Epithelial cell of proximal tubule (primary cell): ENCODE measurements around the gene TNFSF4. TPM values are rescaled to one million over a fixed set of nuclear protein-coding genes. Genes with fewer than 3 reads are reported as not detected.

Experiments used
- DNase-seq: peaks from one replicate; pipeline ENCODE4 v3.0.0-alpha.2; 2011; ENCODE audit warnings: low read depth
- H3K4me3 ChIP-seq: 2 replicates; pipeline ENCODE4 v1.5.1; 2011; ENCODE audit warnings: low read depth, mild to moderate bottlenecking, low read length
- total RNA-seq: library from RNA; depleted of rRNA; stranded (reverse); fragments of >200 nt; gene quantifications from 2 replicates; pipeline ENCODE4 v1.2.3, GENCODE V29; 2015
- TF ChIP-seq, protein P1 (sequence below): conservative IDR thresholded peaks from 2 replicates; pipeline ENCODE4 v1.5.1; 2012; ENCODE audit warnings: low read depth, mild to moderate bottlenecking, low read length

The TNFSF4 gene, protein sequence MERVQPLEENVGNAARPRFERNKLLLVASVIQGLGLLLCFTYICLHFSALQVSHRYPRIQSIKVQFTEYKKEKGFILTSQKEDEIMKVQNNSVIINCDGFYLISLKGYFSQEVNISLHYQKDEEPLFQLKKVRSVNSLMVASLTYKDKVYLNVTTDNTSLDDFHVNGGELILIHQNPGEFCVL
- total RNA-seq, result 0.29 and 0.35 TPM in 2 replicates

DNA sequence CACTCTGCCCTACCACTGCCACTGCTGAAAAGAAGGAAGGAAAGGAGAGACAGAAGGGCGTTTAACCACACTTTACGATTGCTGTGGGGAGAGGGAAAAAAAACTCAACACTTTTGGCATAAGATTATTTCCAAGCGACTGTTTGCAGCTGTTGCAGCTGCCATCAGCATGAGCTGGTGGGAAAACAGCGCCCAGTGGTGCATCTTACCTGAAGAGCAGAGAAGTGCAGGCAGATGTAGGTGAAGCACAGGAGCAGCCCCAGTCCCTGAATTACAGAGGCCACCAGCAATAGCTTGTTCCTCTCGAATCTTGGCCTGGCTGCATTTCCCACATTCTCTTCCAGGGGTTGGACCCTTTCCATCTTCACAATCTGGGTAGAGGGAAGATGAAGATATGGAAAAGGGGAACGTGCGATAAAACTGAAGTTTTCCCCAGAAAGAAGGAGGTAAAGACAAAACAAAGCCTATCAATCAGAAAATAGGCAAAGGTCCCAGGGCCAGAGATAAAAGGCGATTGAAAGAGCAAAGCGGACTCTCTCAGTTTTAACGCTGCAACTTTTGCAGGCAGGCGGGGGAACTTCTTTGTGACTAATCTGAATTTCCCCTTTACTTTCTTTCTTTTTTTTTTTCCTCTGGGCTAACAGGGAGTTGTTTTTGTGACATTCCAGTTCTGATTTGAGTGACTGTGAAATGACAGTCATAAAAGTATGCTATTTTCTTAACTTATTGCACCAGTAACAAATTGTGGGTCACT lies at the start of gene TNFSF4:
Gene TNFSF4, minus strand, starts transcription at position 516 of the 753 bp plus-strand sequence. Its CDS starts 155 bp downstream, at position 361.
- H3K4me3 ChIP-seq, result no peak within 1 kb of the TSS
- TF ChIP-seq, protein P1, sequence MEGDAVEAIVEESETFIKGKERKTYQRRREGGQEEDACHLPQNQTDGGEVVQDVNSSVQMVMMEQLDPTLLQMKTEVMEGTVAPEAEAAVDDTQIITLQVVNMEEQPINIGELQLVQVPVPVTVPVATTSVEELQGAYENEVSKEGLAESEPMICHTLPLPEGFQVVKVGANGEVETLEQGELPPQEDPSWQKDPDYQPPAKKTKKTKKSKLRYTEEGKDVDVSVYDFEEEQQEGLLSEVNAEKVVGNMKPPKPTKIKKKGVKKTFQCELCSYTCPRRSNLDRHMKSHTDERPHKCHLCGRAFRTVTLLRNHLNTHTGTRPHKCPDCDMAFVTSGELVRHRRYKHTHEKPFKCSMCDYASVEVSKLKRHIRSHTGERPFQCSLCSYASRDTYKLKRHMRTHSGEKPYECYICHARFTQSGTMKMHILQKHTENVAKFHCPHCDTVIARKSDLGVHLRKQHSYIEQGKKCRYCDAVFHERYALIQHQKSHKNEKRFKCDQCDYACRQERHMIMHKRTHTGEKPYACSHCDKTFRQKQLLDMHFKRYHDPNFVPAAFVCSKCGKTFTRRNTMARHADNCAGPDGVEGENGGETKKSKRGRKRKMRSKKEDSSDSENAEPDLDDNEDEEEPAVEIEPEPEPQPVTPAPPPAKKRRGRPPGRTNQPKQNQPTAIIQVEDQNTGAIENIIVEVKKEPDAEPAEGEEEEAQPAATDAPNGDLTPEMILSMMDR, result no peak
- no peak for DNase-seq

DNA sequence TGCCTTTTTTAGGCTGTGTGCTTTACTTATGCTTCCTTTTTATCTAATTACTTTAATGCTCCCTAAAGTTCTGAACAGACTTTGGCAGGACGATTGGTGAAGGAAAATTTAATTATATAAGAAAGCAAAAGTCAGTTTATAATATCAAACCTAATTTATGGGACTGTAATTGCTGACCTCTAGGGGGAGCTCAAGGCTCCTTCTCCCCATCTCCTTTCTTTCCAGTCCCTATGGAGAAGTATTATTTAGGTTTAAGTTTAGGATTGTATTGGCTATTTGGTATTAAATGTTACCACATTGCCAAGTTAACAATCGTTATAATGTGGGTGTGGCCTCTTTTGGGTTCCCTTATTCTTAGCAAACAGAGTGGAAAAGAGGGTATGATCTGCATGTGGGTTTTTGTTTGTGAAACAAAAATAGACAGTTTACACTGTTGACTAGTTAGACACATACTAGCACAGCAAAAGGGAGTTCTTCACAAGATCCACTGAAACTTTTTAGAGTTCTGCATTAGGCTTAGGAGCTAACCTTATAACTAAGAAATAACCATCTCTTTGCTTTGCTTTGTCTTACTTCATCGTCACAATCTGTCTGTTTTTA lies 48.2 kb upstream of the TNFSF4 start:
- H3K4me3 ChIP-seq, result no peak overlapping the region
- TF ChIP-seq, protein P1, result peak; percentile 84
- no peak for DNase-seq

DNA sequence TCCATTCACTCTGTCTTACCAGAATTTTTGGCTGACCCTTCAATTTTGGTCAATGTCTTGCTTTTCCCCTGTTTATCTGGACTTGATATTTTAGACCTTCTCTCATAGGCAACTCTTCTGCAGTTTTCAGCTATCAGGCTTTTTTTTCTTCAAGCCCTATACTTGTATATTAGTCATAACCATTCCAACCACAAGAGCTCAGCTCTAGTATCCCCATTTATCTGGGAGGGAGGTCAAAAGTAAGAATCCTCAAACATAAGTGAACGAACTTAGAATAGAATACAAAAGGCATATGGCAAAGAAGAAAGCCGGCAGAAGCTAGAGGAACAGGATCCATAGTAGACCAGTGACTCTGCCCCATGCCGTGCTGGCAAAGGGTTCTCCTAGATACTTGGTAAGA lies 45.9 kb upstream of the TNFSF4 start:
- no peak for DNase-seq
- H3K4me3 ChIP-seq, result no peak overlapping the region
- TF ChIP-seq, protein P1, result no peak

DNA sequence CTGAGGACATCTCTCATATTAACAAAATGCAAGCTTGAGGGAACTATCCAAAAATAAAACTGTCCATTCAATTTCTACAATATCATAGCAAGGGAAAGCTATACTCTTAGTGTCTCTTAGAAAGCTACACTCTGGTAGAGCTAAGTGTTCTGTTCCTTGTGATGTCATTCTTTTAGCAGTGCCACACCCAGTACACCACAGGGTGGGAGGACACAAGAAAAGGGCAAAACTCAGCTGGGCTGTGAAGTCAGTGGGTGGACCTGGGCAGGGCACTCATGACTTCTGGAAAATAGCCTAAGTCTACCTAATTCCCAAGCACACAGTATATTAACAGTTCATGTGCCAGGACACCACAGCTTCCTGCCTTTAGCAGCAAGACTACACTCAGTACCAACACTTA lies 42.2 kb upstream of the TNFSF4 start:
- no peak for DNase-seq
- H3K4me3 ChIP-seq, result no peak overlapping the region
- TF ChIP-seq, protein P1, result no peak

DNA sequence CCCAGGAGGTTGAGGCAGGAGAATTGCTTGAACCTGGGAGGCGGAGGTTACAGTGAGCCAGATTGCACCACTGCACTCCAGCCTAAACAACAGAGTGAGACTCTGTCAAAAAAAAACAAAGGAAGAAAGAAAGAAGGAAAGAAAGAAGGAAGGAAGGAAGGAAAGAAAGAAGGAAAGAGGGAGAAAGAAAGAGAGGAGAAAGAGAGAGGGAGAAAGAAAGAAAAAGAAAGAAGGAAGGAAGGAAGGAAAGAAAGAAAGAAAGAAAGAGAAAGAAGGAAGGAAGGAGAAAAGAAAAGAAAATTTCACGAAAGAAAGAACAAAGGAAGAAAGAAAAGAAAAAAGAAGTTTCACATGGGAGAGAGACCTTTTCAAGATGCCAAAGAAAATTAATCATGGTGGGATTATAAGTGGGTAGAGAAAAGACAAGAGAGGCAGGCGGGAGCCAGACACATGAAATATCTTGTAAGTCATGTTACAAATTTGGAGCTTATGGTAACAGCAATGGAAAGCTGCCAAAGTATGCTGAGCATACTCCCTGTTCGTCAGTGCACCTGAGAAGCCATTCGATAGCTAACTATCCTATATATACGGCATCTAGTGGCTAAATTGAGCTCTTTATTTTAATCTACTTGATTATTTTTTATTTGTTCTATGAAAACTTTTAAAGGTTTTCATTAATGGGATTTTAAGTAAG lies 41.3 kb upstream of the TNFSF4 start:
- TF ChIP-seq, protein P1, result no peak
- DNase-seq, result no peak
- no peak overlapping the region for H3K4me3 ChIP-seq

DNA sequence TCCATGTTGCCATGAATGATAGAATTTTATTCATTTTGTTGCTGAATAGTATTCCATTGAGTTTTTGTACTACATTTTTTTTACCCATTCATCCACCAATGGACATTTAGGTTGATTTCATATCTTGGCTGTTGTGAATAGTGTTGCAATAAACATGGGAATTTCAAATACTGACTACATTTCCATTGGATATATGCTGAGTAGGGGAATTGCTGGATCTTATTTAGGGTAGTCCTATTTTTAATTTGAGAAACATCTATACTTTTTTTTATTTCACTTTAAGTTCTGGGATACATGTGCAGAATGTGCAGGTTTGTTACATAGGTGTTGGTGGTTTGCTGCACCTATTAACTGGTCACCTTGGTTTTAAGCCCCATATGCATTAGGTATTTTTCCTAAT lies 38.8 kb upstream of the TNFSF4 start:
- DNase-seq, result no peak
- TF ChIP-seq, protein P1, result no peak
- H3K4me3 ChIP-seq, result no peak overlapping the region
